T47D (cell line): ENCODE results near the gene BCAS3.

Experiments
- DNase-seq, 2 experiments: peaks; one replicate each; pipeline versions ENCODE4 v3.0.0 to v3.0.0-alpha.2; 2011 to 2012; ENCODE audit warnings: low read depth in 1 of 2, low spot score in 1 of 2
- JUND ChIP-seq: IDR thresholded peaks from 2 replicates; pipeline ENCODE4 v1.6.1; 2012; ENCODE audit warnings: low read depth
- in situ Hi-C: cut with HindIII; loops from 2 replicates; pipeline ENCODE4 v1.10.0; 2016; ENCODE audit warnings: low sequenced_read_pairs, low pct_unique_long_range_greater_than_20kb

Gene BCAS3

DNA sequence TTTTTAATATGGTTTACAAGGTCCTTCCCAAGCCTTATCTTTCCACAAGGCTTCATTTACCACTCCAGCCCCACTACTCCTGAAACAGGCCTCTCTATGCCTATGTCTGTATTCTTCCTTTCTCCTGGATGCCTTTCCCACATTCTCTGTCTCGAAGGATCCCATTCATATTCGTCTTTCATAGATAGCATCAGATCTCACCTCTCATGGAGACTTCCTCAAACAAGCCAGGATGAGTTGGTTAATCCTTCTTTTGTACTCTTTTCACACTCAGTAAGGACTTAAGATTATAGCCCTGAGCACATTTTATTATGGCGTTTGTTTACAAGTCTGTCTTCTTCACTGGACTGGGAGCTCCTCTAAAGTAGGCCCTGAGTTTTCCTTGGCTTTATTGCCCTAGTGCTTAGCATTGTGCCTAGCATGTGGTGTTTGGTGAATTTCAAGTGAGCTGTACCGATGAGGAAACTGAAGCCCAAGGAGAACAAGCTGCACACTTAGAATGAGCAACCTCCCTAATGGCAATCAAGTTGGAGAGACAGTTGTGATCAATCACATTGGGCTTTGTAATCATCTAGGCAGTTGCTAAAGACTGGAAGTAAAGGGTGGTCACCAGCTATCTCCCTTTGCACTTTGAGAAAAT lies 764.6 kb downstream of the BCAS3 start:
- TF ChIP-seq JUND, result no peak
- in situ Hi-C loops, result no loop called here
- DNase-seq, result peak in 1 of 2 experiments; percentile 56
